GM18520 (cell line): Measurements from ENCODE around the gene C1orf21.
A peak's percentile ranks its signal among the peaks of the same experiment; 100 is the strongest.

Experiments
- ATAC-seq: cut with Tn5 transposase; IDR thresholded peaks from one replicate; pipeline ENCODE4 v1.9.1; 2021; ENCODE audit not compliant: unreplicated experiment

Gene C1orf21

GRCh38 chr1:184480736-184481135 lies 93.9 kb downstream of the C1orf21 start:
- no peak for ATAC-seq

- ATAC-seq: no peak
Measured at GRCh38 chr1:184482136-184482535, 95.3 kb downstream of the C1orf21 start.

GRCh38 chr1:184483101-184483683 lies 96.4 kb downstream of the C1orf21 start:
- ATAC-seq: no peak

- ATAC-seq: no peak
Measured at GRCh38 chr1:184485751-184486723, 99.2 kb downstream of the C1orf21 start.

GRCh38 chr1:184486761-184487445 lies 100.1 kb downstream of the C1orf21 start:
- ATAC-seq: no peak

GRCh38 chr1:184487531-184488193 lies 100.8 kb downstream of the C1orf21 start:
- no peak for ATAC-seq

- no peak for ATAC-seq
Measured at GRCh38 chr1:184489908-184490307, 103.1 kb downstream of the C1orf21 start.

- ATAC-seq: no peak
Measured at GRCh38 chr1:184492536-184492935, 105.7 kb downstream of the C1orf21 start.

GRCh38 chr1:184493987-184494388 lies 107.2 kb downstream of the C1orf21 start:
- ATAC-seq: no peak

- ATAC-seq: peak; percentile 70
Measured at GRCh38 chr1:184494929-184495328, 108.1 kb downstream of the C1orf21 start.

GRCh38 chr1:184497959-184498723 lies 111.3 kb downstream of the C1orf21 start:
- no peak for ATAC-seq

- ATAC-seq: no peak
Measured at GRCh38 chr1:184499616-184500015, 112.8 kb downstream of the C1orf21 start.

- ATAC-seq: no peak
Measured at GRCh38 chr1:184502161-184502560, 115.3 kb downstream of the C1orf21 start.

GRCh38 chr1:184503221-184503749 lies 116.5 kb downstream of the C1orf21 start:
- ATAC-seq: no peak

- no peak for ATAC-seq
Measured at GRCh38 chr1:184504040-184504954, 117.5 kb downstream of the C1orf21 start.

- ATAC-seq: no peak
Measured at GRCh38 chr1:184504955-184505338, 118.1 kb downstream of the C1orf21 start.

GRCh38 chr1:184506481-184506880 lies 119.7 kb downstream of the C1orf21 start:
- ATAC-seq: no peak

GRCh38 chr1:184507165-184507564 lies 120.3 kb downstream of the C1orf21 start:
- ATAC-seq: no peak
